Tibial nerve (tissue), 4 donors: ENCODE results near the gene SLC25A21.

Experiments
- CTCF ChIP-seq, 5 experiments: fragments of 200-600 bp in 3 of 5; fragments of 450-650 bp in 2 of 5; sonication (generic) in 3 of 5; IDR thresholded peaks; one replicate each; pipeline ENCODE4 v1.5.1; 2016 to 2019; ENCODE audit warnings: antibody characterized with exemption in 5 of 5, mild to moderate bottlenecking in 3 of 5, moderate library complexity in 2 of 5
- EP300 ChIP-seq, 2 donors: sonication (generic); formaldehyde crosslinking; IDR thresholded peaks; one replicate each; pipeline ENCODE4 v1.6.1; 2017; ENCODE audit warnings: antibody characterized with exemption in 2 of 2, mild to moderate bottlenecking in 1 of 2
- POLR2A ChIP-seq, 2 donors: fragments of 450-650 bp; IDR thresholded peaks; one replicate each; pipeline ENCODE4 v1.6.1; 2017; ENCODE audit warnings: antibody characterized with exemption in 2 of 2, mild to moderate bottlenecking in 2 of 2, moderate library complexity in 2 of 2

DNA sequence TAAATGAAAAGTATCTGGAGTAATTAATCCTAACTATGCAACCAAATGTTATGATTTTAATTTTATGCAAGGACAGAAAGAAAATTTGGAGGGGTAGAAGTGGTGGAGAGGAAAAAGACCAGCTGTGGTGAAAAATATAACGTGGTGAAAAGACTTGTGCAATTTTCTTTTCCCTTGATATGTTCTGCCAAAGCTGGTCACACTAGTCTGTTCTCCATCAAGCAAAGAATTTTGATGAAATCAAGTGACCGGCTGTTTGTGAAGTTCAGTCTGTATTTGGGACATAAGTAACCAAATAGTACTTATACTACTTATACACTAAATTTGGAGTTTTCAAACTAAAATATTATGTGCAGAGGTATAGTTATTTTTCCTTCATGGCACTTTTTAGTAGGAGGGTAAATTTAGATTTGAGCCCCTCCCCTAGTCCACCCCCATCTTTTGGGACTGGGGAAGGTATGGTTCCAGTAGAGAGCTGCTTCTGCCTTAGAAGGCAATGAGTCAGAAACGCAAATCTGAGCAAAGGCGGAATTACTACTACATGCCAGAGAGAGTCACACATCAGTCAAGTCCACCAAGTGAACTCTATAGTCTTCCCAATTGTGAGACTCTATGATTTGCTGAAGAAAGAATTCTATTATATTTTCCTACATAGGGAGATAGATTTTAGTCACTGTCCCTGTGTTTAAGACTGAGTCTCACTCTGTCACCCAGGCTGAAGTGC lies 229.7 kb downstream of the SLC25A21 start:
- TF ChIP-seq CTCF (IDR thresholded peaks at IDR 0.05) (no peak), POLR2A (IDR thresholded peaks at IDR 0.05) (no peak), EP300 (IDR thresholded peaks at IDR 0.05) (no peak)
